Suppressor macrophage (primary cell): Measurements from ENCODE around the gene PRKG2.
"Not testable (repeated sequence)": the region's sequence is repeated elsewhere in the genome, so short reads cannot be mapped to it uniquely, and the experiment has no call there.

ENCODE experiments used
- DNase-seq, 4 experiments: peaks; one replicate each; pipeline ENCODE4 v3.0.0-alpha.2; 2020 to 2022
- total RNA-seq, 17 experiments: gene quantifications; one replicate each; lab custom pipeline; 2026; ENCODE audit warnings: mixed read lengths in 6 of 17, inconsistent platforms in 3 of 17; lab: John Stamatoyannopoulos, UW

The PRKG2 gene, protein sequence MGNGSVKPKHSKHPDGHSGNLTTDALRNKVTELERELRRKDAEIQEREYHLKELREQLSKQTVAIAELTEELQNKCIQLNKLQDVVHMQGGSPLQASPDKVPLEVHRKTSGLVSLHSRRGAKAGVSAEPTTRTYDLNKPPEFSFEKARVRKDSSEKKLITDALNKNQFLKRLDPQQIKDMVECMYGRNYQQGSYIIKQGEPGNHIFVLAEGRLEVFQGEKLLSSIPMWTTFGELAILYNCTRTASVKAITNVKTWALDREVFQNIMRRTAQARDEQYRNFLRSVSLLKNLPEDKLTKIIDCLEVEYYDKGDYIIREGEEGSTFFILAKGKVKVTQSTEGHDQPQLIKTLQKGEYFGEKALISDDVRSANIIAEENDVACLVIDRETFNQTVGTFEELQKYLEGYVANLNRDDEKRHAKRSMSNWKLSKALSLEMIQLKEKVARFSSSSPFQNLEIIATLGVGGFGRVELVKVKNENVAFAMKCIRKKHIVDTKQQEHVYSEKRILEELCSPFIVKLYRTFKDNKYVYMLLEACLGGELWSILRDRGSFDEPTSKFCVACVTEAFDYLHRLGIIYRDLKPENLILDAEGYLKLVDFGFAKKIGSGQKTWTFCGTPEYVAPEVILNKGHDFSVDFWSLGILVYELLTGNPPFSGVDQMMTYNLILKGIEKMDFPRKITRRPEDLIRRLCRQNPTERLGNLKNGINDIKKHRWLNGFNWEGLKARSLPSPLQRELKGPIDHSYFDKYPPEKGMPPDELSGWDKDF
- 0 to 2.6 (median 0.10) reads per million in 17 experiments for total RNA-seq

DNA sequence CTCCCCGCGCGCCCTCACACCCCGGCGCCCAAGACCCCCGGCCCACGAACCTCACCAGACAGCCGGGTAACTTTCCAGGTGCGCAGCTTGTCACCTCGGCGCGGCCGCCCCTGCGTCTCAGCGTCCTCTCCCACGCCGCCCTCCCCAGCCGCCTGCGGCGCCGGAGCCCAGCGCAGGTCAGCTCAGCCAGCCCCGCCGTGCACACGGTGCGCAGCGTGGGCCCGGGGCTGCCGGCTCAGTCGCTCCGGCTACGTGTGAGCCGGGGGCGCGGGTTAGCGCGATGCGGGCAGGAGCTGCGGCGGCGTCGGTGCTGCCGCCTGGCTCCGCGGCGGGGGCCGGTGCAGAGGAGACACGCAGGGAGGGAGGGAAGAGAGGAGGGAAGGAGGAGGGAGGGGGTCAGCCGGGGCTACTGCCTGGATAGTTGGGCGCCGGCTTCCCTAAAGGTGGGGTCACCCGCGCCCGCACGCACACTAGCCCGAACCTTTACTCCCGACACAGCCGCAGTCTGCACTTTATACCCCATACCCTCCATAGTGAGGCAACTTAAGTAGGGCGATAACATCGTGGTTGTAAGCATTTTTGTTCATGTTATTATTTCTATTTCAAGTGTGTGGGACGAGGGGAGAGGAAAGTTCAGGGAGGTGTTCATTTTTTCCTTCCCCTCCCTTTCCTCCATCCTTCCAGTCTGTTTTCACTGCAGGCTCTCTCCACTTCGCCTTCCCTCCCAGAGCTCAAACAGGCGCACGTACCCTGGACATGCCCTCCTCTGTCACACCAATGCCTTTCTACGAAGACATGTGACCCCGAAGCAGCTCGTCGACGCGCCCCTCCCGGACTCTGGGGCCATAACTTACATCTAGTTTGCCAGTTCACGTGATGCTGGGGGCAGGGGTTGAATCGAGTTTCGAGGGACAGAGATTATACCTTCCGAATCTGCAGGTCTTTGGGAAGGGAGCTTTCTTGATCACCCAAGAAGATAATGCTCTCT, at the start of gene PRKG2:
PRKG2 (minus strand) TSS at position 342 of the 988 bp plus-strand sequence. CDS start 10,175 bp downstream, outside the sequence.
- DNase-seq, result no peak

- peak in 2 of 4 experiments; percentile 2 to 6 for DNase-seq
Observed at GRCh38 chr4:81260443-81261101, 45.5 kb upstream of the PRKG2 start.

GRCh38 chr4:81258841-81259550, 44.0 kb upstream of the PRKG2 start:
- DNase-seq, result no peak

GRCh38 chr4:81257816-81258215, 42.8 kb upstream of the PRKG2 start:
- peak in 2 of 4 experiments; percentile 7 to 47 for DNase-seq

- DNase-seq, result no peak
Observed at GRCh38 chr4:81257021-81257420, 42.0 kb upstream of the PRKG2 start.

DNA sequence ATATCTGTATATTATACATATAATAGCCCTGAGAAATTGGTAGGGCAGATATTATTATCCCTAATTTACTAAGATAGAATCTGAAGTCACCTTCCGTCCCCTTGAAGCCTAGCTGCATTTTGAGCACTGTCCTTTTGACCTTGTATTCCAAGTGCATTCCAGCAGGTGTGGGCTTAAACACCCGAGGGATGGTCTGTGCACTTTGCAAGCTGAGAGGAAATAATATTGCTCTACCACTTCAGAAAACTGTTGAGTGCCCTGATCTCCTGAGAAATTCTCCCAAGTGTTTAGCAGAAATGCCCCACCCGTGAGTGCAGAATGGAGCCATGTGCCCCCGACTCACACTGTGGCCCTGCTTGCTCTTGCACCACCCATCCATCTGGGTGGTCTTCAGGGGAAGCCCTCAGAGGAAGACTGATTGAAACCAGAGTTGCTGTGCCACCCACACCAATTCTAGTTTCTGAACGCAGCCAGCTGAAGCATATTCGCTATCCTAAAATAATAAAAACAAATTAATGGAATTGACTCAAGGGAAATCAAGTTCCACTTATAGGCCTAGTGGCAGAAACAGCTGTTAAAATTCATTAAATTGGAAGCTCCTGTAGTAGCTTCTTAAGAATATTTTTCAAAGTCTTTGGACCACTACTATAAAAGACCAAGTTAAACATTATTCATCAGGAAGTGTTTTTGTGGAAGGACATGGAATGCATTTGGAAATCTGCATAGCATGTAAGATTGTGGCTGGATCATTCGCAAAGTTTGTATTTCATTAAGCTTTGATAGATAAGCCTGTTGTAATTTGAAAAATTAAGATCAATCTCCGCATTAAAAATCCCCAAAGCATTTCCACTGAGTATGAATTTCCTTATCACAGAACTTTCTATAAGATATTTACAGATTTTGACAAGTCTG, 41.3 kb upstream of the PRKG2 start:
- DNase-seq, result no peak

GRCh38 chr4:81255524-81255923, 40.5 kb upstream of the PRKG2 start:
- no peak for DNase-seq

GRCh38 chr4:81250430-81250829, 35.4 kb upstream of the PRKG2 start:
- no peak for DNase-seq

- no peak for DNase-seq
Observed at GRCh38 chr4:81245218-81246009, 30.4 kb upstream of the PRKG2 start.

GRCh38 chr4:81237791-81238190, 22.8 kb upstream of the PRKG2 start:
- no peak for DNase-seq

GRCh38 chr4:81235982-81236749, 21.1 kb upstream of the PRKG2 start:
- no peak for DNase-seq

GRCh38 chr4:81227968-81228367, 12.9 kb upstream of the PRKG2 start:
- DNase-seq, result no peak

DNA sequence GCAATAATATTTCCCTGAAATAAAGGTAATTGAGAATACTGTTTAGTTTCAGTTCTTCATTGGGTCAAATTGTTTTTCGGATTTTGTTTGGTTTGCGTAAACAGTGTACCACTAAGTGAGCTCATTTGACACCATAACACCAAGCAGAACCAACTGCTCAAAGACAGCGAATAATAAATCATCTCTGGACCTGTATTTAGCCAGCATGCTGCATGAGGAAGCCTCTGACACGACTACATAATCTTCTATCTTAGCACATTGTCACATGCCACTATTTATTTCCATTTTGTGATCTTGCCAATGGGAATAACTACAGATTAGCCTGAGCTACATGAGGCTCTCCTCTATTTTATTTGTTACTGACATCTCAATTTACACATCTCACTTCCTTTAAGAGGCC, 12.1 kb upstream of the PRKG2 start:
- DNase-seq, result no peak

GRCh38 chr4:81225252-81225651, 10.2 kb upstream of the PRKG2 start:
- no peak for DNase-seq

GRCh38 chr4:81222082-81222472, 7.1 kb upstream of the PRKG2 start:
- DNase-seq, result not testable (repeated sequence)

- no peak for DNase-seq
Observed at GRCh38 chr4:81221303-81222081, 6.5 kb upstream of the PRKG2 start.

- no peak for DNase-seq
Observed at GRCh38 chr4:81220271-81220670, 5.2 kb upstream of the PRKG2 start.

DNA sequence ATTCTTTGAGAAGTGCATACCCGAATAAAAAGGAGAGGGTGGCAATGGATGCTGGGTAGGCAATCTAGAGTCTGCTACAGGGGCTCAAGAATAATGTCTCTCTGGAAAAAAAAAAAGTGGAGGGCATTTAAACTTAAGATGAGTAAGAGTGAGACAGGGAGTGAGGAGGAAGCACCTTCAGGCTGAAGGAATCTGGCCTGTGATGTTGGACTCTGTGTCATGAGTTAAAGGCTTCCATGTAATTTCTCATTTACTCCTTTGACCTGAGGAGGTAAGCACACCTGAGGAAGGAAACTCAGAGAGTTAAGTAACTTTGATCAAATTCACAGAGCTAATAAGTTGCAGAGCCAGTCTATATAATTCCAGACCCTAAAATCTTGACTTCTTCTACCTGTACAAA, 3.2 kb upstream of the PRKG2 start:
- no peak for DNase-seq
